ENCODE data around the gene CFAP299.

CFAP299 gene

GRCh38 chr4:80846210-80846609 lies 510.7 kb downstream of the CFAP299 start:
- Histone ChIP-seq H3K27me3 (ENCODE audit: low read length) (no peaks in the 10 kb centered on the region), H3K4me3 (ENCODE audit: insufficient read depth, low read length, poor library complexity, severe bottlenecking) (no peak overlapping the region), H3K9me2 (replicated peaks; ENCODE audit: insufficient read depth, low read length) (no peaks in the 10 kb centered on the region), H3K27ac (ENCODE audit: low read depth, low read length) (no peak overlapping the region), H3K36me3 (ENCODE audit: low read length) (no peaks in the 10 kb centered on the region), H4K20me1 (ENCODE audit: low read depth, low read length) (no peaks in the 10 kb centered on the region), H3K4me2 (ENCODE audit: low read depth, low read length, poor library complexity, severe bottlenecking) (no peak overlapping the region), H3K9me3 (ENCODE audit: insufficient read depth, low read length) (no peaks in the 10 kb centered on the region), H2AFZ (ENCODE audit: low read depth, low read length, severe bottlenecking) (no peak overlapping the region), H3K79me2 (ENCODE audit: insufficient read depth, low read length) (no peaks in the 10 kb centered on the region), H3F3A (ENCODE audit: insufficient read depth) (no peaks in the 10 kb centered on the region), H3K9ac (ENCODE audit: low read length) (no peak overlapping the region)
- TF ChIP-seq CTCF (IDR thresholded peaks at IDR 0.05; ENCODE audit: insufficient read depth, low read length, poor library complexity, severe bottlenecking) (no peak), EZH2phosphoT487 (conservative IDR thresholded peaks at IDR 0.05; ENCODE audit: low read length) (no peak)

- Histone ChIP-seq H4K20me1 (ENCODE audit: low read depth, low read length) (no peaks in the 10 kb centered on the region), H3K27ac (ENCODE audit: low read depth, low read length) (no peak overlapping the region), H3K9ac (ENCODE audit: low read length) (no peak overlapping the region), H2AFZ (ENCODE audit: low read depth, low read length, severe bottlenecking) (no peak overlapping the region), H3K79me2 (ENCODE audit: insufficient read depth, low read length) (no peaks in the 10 kb centered on the region), H3F3A (ENCODE audit: insufficient read depth) (no peaks in the 10 kb centered on the region), H3K9me3 (ENCODE audit: insufficient read depth, low read length) (no peaks in the 10 kb centered on the region), H3K36me3 (ENCODE audit: low read length) (no peaks in the 10 kb centered on the region), H3K4me3 (ENCODE audit: insufficient read depth, low read length, poor library complexity, severe bottlenecking) (no peak overlapping the region), H3K27me3 (ENCODE audit: low read length) (no peaks in the 10 kb centered on the region), H3K4me2 (ENCODE audit: low read depth, low read length, poor library complexity, severe bottlenecking) (no peak overlapping the region), H3K9me2 (replicated peaks; ENCODE audit: insufficient read depth, low read length) (no peaks in the 10 kb centered on the region)
- no peak for TF ChIP-seq CTCF (IDR thresholded peaks at IDR 0.05; ENCODE audit: insufficient read depth, low read length, poor library complexity, severe bottlenecking)
- no peak for TF ChIP-seq EZH2phosphoT487 (conservative IDR thresholded peaks at IDR 0.05; ENCODE audit: low read length)
Observed at GRCh38 chr4:80852061-80852460, 516.5 kb downstream of the CFAP299 start.

- H3K27me3 ChIP-seq (ENCODE audit: low read length) = no peaks in the 10 kb centered on the region
- peak overlapping the region; percentile 20; the same call in 1 of the 2 replicates for H3K27ac ChIP-seq (ENCODE audit: low read depth, low read length)
- H2AFZ ChIP-seq (ENCODE audit: low read depth, low read length, severe bottlenecking) = peak overlapping the region; percentile 71
- no peaks in the 10 kb centered on the region for H3K9me2 ChIP-seq (replicated peaks; ENCODE audit: insufficient read depth, low read length)
- 0 out of 2 replicates have a peak, but pooled peaks cover 4% of the 10 kb centered on the region for H3F3A ChIP-seq (ENCODE audit: insufficient read depth)
- H3K36me3 ChIP-seq (ENCODE audit: low read length) = no peaks in the 10 kb centered on the region
- no peak overlapping the region for H3K4me3 ChIP-seq (ENCODE audit: insufficient read depth, low read length, poor library complexity, severe bottlenecking)
- H3K79me2 ChIP-seq (ENCODE audit: insufficient read depth, low read length) = no peaks in the 10 kb centered on the region
- H3K9ac ChIP-seq (ENCODE audit: low read length) = no peak overlapping the region
- no peaks in the 10 kb centered on the region for H4K20me1 ChIP-seq (ENCODE audit: low read depth, low read length)
- TF ChIP-seq CTCF (IDR thresholded peaks at IDR 0.05; ENCODE audit: insufficient read depth, low read length, poor library complexity, severe bottlenecking) (no peak), EZH2phosphoT487 (conservative IDR thresholded peaks at IDR 0.05; ENCODE audit: low read length) (no peak)
- no peaks in the 10 kb centered on the region for H3K9me3 ChIP-seq (ENCODE audit: insufficient read depth, low read length)
- H3K4me2 ChIP-seq (ENCODE audit: low read depth, low read length, poor library complexity, severe bottlenecking) = no peak overlapping the region
Observed at GRCh38 chr4:80873571-80873970, 538.0 kb downstream of the CFAP299 start.
